Chondrocyte (in vitro differentiated cells): ENCODE results near the gene EZR. TPM values are rescaled to one million over a fixed set of nuclear protein-coding genes. Genes with fewer than 3 reads are reported as not detected.

Source experiments
- DNase-seq: peaks from one replicate; pipeline ENCODE4 v3.0.0; 2021; ENCODE audit warnings: mixed read lengths, low spot score
- H3K27ac Mint-ChIP-seq: one replicate; pipeline ENCODE4 v1.8.0; 2021; ENCODE audit warnings: mild to moderate bottlenecking, moderate library complexity, mixed read lengths; ENCODE audit not compliant: unreplicated experiment
- H3K27me3 Mint-ChIP-seq: 2 replicates; pipeline ENCODE4 v1.8.0; 2021; ENCODE audit warnings: low read depth, mixed read lengths
- H3K36me3 Mint-ChIP-seq: 2 replicates; pipeline ENCODE4 v1.8.0; 2021; ENCODE audit warnings: low read depth, mixed read lengths
- H3K4me1 Mint-ChIP-seq: 2 replicates; pipeline ENCODE4 v1.8.0; 2021; ENCODE audit warnings: low read depth, mild to moderate bottlenecking, mixed read lengths
- H3K4me3 Mint-ChIP-seq: one replicate; pipeline ENCODE4 v1.8.0; 2021; ENCODE audit warnings: mild to moderate bottlenecking, moderate library complexity, mixed read lengths; ENCODE audit not compliant: unreplicated experiment
- H3K9me3 Mint-ChIP-seq: 2 replicates; pipeline ENCODE4 v1.8.0; 2021; ENCODE audit warnings: low read depth, mixed read lengths
- CTCF ChIP-seq: fragments of 200-600 bp; sonication (generic); IDR thresholded peaks from 2 replicates; pipeline ENCODE4 v1.5.0; 2021; ENCODE audit warnings: antibody characterized with exemption, mild to moderate bottlenecking, moderate library complexity
- total RNA-seq: library from RNA; stranded (reverse); gene quantifications from 3 replicates; pipeline ENCODE4 v1.2.1, GENCODE V29; 2021

The EZR gene
- total RNA-seq, 1 donor from 2014 or later, result 71.5 TPM

- peaks cover 9% of the 10 kb centered on the region for H3K4me1 Mint-ChIP-seq
- H3K27ac Mint-ChIP-seq, result no peak overlapping the region
- H3K9me3 Mint-ChIP-seq, result peaks cover 12% of the 10 kb centered on the region
Measured at GRCh38 chr6:158739673-158740072, 79.5 kb downstream of the EZR start.

GRCh38 chr6:158737710-158738615 lies 81.2 kb downstream of the EZR start:
- no peak for DNase-seq
- H3K36me3 Mint-ChIP-seq, result peaks cover 6% of the 10 kb centered on the region
- TF ChIP-seq CTCF, result no peak
- H3K27ac Mint-ChIP-seq, result no peak overlapping the region
- no peak overlapping the region for H3K4me3 Mint-ChIP-seq
- H3K4me1 Mint-ChIP-seq, result peaks cover 5% of the 10 kb centered on the region
- H3K27me3 Mint-ChIP-seq, result peaks cover 2% of the 10 kb centered on the region
- H3K9me3 Mint-ChIP-seq, result peaks cover 12% of the 10 kb centered on the region

More at GRCh38 chr6:158739673-158740072, 79.5 kb downstream of the EZR start:
- Mint-ChIP-seq H3K27me3 (peaks cover 2% of the 10 kb centered on the region), H3K4me3 (no peak overlapping the region), H3K36me3 (peaks cover 5% of the 10 kb centered on the region)
- DNase-seq, result no peak
- TF ChIP-seq CTCF, result no peak

GRCh38 chr6:158737082-158737709 lies 82.0 kb downstream of the EZR start:
- Mint-ChIP-seq H3K4me3 (no peak overlapping the region), H3K9me3 (peaks cover 12% of the 10 kb centered on the region), H3K27me3 (peaks cover 2% of the 10 kb centered on the region), H3K36me3 (peaks cover 6% of the 10 kb centered on the region), H3K27ac (no peak overlapping the region), H3K4me1 (peaks cover 5% of the 10 kb centered on the region)
- no peak for TF ChIP-seq CTCF
- no peak for DNase-seq

GRCh38 chr6:158735009-158735408 lies 84.2 kb downstream of the EZR start:
- Mint-ChIP-seq H3K27me3 (no peaks in the 10 kb centered on the region), H3K9me3 (peaks cover 12% of the 10 kb centered on the region), H3K4me3 (no peak overlapping the region), H3K27ac (no peak overlapping the region), H3K4me1 (peaks cover 6% of the 10 kb centered on the region), H3K36me3 (peaks cover 8% of the 10 kb centered on the region)
- DNase-seq, result no peak
- TF ChIP-seq CTCF, result no peak

- Mint-ChIP-seq H3K36me3 (peaks cover 3% of the 10 kb centered on the region), H3K4me1 (peaks cover 3% of the 10 kb centered on the region), H3K4me3 (no peak overlapping the region), H3K9me3 (peaks cover 2% of the 10 kb centered on the region), H3K27me3 (no peaks in the 10 kb centered on the region), H3K27ac (no peak overlapping the region)
- no peak for TF ChIP-seq CTCF
- no peak for DNase-seq
Measured at GRCh38 chr6:158730541-158730907, 88.6 kb downstream of the EZR start.
